Hepatocyte (in vitro differentiated cells): ENCODE results near the gene CKAP5.

Experiments used
- EZH2phosphoT487 ChIP-seq: fragments of 200-600 bp; sonication (generic); IDR thresholded peaks from one replicate; pipeline ENCODE4 v1.6.1; 2018; ENCODE audit warnings: antibody characterized with exemption, mild to moderate bottlenecking, low read depth, moderate library complexity; ENCODE audit not compliant: unreplicated experiment, severe bottlenecking
- TF ChIP-seq, protein P1 (sequence below): fragments of 200-600 bp; sonication (generic); IDR thresholded peaks from 2 replicates; pipeline ENCODE4 v1.5.1; 2016; ENCODE audit warnings: antibody characterized with exemption, mild to moderate bottlenecking; ENCODE audit not compliant: poor library complexity

GRCh38 chr11:46736146-46736545, 109.9 kb downstream of the CKAP5 start:
- TF ChIP-seq, protein P1, sequence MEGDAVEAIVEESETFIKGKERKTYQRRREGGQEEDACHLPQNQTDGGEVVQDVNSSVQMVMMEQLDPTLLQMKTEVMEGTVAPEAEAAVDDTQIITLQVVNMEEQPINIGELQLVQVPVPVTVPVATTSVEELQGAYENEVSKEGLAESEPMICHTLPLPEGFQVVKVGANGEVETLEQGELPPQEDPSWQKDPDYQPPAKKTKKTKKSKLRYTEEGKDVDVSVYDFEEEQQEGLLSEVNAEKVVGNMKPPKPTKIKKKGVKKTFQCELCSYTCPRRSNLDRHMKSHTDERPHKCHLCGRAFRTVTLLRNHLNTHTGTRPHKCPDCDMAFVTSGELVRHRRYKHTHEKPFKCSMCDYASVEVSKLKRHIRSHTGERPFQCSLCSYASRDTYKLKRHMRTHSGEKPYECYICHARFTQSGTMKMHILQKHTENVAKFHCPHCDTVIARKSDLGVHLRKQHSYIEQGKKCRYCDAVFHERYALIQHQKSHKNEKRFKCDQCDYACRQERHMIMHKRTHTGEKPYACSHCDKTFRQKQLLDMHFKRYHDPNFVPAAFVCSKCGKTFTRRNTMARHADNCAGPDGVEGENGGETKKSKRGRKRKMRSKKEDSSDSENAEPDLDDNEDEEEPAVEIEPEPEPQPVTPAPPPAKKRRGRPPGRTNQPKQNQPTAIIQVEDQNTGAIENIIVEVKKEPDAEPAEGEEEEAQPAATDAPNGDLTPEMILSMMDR: no peak
- no peak for TF ChIP-seq EZH2phosphoT487
